Thoracic aorta (tissue), 2 donors: ENCODE measurements around the gene SNAPC2. TPM values are rescaled to one million over a fixed set of nuclear protein-coding genes. Genes with fewer than 3 reads are reported as not detected.

Source experiments
- ATAC-seq: fragments of 150-250 bp; one replicate; pipeline ENCODE4 v1.8.0; 2017; ENCODE audit warnings: low read depth; ENCODE audit not compliant: insufficient number of reproducible peaks, low FRiP score
- DNase-seq: peaks from one replicate; pipeline ENCODE4 v3.0.0-alpha.2; 2020; ENCODE audit warnings: low spot score
- H3K27ac ChIP-seq, 2 donors: fragments of 200-600 bp; sonication (generic); 1 replicate in 1 of 2; 2 replicates in 1 of 2; pipeline ENCODE4 v1.5.1; 2016; ENCODE audit warnings: mild to moderate bottlenecking in 2 of 2, moderate library complexity in 2 of 2
- H3K27me3 ChIP-seq: fragments of 200-600 bp; sonication (generic); replicated peaks from 2 replicates; pipeline ENCODE4 v1.6.0; 2016; ENCODE audit warnings: mild to moderate bottlenecking; ENCODE audit not compliant: insufficient read depth
- H3K36me3 ChIP-seq: fragments of 200-600 bp; sonication (generic); one replicate; pipeline ENCODE4 v1.5.1; 2016
- H3K4me1 ChIP-seq, 2 donors: fragments of 200-600 bp; sonication (generic); 1 replicate in 1 of 2; 2 replicates in 1 of 2; pipeline versions ENCODE4 v1.5.1 to v1.6.0; 2016; ENCODE audit warnings: low read depth in 2 of 2, mild to moderate bottlenecking in 1 of 2; ENCODE audit not compliant: control insufficient read depth in 1 of 2
- H3K4me3 ChIP-seq: fragments of 200-600 bp; sonication (generic); 2 replicates; pipeline ENCODE4 v1.5.1; 2016; ENCODE audit warnings: mild to moderate bottlenecking
- H3K9me3 ChIP-seq: fragments of 200-600 bp; sonication (generic); 2 replicates; pipeline ENCODE4 v1.5.1; 2016
- total RNA-seq, 2 donors: library from RNA; depleted of rRNA; stranded (reverse); fragments of >200 nt; gene quantifications; one replicate each; pipeline versions ENCODE4 v1.1.0 to v1.2.3, GENCODE V29; 2016
- TF ChIP-seq, protein P1 (sequence below): fragments of 200-600 bp; sonication (generic); IDR thresholded peaks from one replicate; pipeline ENCODE4 v1.5.1; 2019; ENCODE audit warnings: antibody characterized with exemption

Gene SNAPC2
- total RNA-seq, 2 donors from 2014 or later: 13.3 to 26.1 TPM

DNA sequence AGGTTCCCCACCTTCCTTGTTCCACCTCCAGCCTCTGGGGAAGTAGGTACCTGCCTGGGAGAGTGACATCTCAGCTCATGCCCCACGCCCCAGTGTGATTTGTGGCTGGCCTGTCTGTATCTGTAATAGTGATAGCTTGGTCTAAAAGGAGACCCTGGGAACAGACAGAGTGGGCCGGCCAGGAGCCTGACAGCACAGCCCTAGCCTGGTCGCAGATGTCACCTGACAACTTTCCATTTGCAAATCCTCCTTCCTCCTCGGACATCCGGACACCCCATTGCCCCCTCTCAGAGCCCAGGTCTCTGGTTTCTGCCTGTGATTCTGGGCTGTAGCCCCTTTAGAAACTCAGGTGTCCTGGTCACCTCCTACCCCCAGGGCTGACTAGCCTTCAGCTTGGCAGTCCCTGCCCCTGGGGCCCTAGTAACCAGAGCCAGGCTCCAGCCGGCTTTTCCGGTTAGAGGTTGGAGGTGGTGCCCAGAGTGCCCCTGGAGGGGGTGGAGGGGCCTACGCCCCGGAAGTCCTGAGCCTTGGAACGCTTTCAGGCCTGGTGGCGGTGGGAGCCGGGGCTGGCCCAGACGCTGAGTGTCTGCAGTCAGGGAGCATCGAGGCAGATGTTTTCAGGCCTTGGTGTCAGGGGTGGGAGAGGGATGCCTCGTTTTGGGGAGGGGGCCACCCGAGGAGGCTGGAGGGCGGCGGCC lies 25.4 kb upstream of the SNAPC2 start:
- ATAC-seq: no peak
- H3K4me1 ChIP-seq: no peaks in the 10 kb centered on the region
- H3K27me3 ChIP-seq: no peaks in the 10 kb centered on the region
- H3K4me3 ChIP-seq: no peak overlapping the region
- no peaks in the 10 kb centered on the region for H3K9me3 ChIP-seq
- DNase-seq: no peak
- TF ChIP-seq, protein P1, sequence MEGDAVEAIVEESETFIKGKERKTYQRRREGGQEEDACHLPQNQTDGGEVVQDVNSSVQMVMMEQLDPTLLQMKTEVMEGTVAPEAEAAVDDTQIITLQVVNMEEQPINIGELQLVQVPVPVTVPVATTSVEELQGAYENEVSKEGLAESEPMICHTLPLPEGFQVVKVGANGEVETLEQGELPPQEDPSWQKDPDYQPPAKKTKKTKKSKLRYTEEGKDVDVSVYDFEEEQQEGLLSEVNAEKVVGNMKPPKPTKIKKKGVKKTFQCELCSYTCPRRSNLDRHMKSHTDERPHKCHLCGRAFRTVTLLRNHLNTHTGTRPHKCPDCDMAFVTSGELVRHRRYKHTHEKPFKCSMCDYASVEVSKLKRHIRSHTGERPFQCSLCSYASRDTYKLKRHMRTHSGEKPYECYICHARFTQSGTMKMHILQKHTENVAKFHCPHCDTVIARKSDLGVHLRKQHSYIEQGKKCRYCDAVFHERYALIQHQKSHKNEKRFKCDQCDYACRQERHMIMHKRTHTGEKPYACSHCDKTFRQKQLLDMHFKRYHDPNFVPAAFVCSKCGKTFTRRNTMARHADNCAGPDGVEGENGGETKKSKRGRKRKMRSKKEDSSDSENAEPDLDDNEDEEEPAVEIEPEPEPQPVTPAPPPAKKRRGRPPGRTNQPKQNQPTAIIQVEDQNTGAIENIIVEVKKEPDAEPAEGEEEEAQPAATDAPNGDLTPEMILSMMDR: no peak
- H3K36me3 ChIP-seq: no peaks in the 10 kb centered on the region
- no peak overlapping the region for H3K27ac ChIP-seq

DNA sequence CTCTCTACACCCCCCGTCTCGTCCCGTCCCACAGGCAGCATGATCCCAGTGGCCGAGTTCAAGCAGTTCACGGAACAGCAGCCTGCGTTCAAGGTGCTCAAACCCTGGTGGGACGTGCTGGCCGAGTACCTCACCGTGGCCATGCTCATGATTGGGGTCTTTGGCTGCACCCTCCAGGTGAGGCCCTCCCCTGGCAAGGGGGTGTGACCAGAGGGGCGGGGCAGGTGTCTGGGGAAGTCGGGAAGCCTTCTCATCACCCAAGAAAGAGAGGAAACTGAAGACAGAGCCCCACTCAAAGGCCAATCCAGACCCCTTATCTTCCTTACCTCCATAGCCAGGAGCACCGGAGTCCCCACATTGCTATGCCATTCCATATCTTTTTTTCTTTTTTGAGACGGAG lies 24.6 kb upstream of the SNAPC2 start:
- Histone ChIP-seq H3K27me3 (no peaks in the 10 kb centered on the region), H3K9me3 (no peaks in the 10 kb centered on the region), H3K36me3 (no peaks in the 10 kb centered on the region), H3K4me1 (no peaks in the 10 kb centered on the region), H3K27ac (no peak overlapping the region), H3K4me3 (no peak overlapping the region)
- TF ChIP-seq, protein P1: no peak
- ATAC-seq (no peak), DNase-seq (no peak)

DNA sequence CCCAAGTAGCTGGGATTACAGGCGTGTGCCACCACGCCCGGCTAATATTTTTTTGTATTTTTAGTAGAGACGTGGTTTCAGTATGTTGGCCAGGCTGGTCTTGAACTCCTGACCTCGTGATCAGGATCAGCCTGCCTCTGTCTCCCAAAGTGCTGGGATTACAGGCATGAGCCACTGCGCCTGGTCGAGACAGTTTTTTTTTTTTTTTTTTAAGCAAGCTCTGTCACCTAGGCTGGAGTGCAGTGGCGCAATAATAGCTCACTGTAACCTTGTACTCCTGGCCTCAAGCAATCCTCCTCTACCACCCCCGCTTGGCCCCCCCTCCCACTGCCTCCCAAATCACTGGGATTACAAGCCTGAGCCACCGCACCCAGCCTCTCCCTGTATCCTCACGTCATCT lies 22.8 kb upstream of the SNAPC2 start:
- no peaks in the 10 kb centered on the region for H3K36me3 ChIP-seq
- no peak overlapping the region for H3K4me3 ChIP-seq
- no peak for ATAC-seq
- TF ChIP-seq, protein P1: no peak
- no peak overlapping the region for H3K27ac ChIP-seq
- H3K27me3 ChIP-seq: no peaks in the 10 kb centered on the region
- DNase-seq: no peak
- peaks cover 0 to under 1% of the 10 kb centered on the region in 2 donors for H3K4me1 ChIP-seq
- H3K9me3 ChIP-seq: no peaks in the 10 kb centered on the region

DNA sequence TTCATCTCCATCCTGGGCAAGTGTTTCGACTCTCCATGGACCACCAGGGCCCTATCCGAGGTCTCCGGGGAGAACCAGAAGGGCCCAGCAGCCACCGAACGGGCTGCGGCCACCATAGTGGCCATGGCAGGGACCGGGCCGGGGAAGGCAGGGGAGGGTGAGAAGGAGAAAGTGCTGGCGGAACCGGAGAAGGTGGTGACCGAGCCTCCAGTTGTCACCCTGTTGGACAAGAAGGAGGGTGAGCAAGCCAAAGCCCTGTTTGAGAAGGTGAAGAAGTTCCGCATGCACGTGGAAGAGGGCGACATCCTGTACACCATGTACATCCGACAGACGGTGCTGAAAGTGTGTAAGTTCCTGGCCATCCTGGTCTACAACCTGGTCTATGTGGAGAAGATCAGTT lies 21.2 kb upstream of the SNAPC2 start:
- no peaks in the 10 kb centered on the region for H3K36me3 ChIP-seq
- DNase-seq: no peak
- no peak overlapping the region for H3K27ac ChIP-seq
- no peaks in the 10 kb centered on the region for H3K9me3 ChIP-seq
- no peak overlapping the region for H3K4me3 ChIP-seq
- H3K27me3 ChIP-seq: no peaks in the 10 kb centered on the region
- ATAC-seq: no peak
- TF ChIP-seq, protein P1: no peak
- H3K4me1 ChIP-seq: peaks cover 5 to 9% of the 10 kb centered on the region in 2 donors

DNA sequence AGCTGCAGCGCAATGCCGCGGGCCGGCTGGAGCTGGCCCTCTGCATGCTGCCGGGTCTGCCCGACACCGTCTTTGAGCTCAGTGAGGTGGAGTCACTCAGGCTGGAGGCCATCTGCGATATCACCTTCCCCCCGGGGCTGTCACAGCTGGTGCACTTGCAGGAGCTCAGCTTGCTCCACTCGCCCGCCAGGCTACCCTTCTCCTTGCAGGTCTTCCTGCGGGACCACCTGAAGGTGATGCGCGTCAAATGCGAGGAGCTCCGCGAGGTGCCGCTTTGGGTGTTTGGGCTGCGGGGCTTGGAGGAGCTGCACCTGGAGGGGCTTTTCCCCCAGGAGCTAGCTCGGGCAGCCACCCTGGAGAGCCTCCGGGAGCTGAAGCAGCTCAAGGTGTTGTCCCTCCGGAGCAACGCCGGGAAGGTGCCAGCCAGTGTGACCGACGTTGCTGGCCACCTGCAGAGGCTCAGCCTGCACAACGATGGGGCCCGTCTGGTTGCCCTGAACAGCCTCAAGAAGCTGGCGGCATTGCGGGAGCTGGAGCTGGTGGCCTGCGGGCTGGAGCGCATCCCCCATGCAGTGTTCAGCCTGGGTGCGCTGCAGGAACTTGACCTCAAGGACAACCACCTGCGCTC lies 20.3 kb upstream of the SNAPC2 start:
- Histone ChIP-seq H3K4me3 (no peak overlapping the region), H3K9me3 (no peaks in the 10 kb centered on the region), H3K27ac (no peak overlapping the region), H3K4me1 (peaks cover 9 to 16% of the 10 kb centered on the region in 2 donors), H3K27me3 (no peaks in the 10 kb centered on the region), H3K36me3 (no peaks in the 10 kb centered on the region)
- ATAC-seq (no peak), DNase-seq (no peak)
- TF ChIP-seq, protein P1: no peak
